ENCODE measurements around the gene PODXL.

DNA sequence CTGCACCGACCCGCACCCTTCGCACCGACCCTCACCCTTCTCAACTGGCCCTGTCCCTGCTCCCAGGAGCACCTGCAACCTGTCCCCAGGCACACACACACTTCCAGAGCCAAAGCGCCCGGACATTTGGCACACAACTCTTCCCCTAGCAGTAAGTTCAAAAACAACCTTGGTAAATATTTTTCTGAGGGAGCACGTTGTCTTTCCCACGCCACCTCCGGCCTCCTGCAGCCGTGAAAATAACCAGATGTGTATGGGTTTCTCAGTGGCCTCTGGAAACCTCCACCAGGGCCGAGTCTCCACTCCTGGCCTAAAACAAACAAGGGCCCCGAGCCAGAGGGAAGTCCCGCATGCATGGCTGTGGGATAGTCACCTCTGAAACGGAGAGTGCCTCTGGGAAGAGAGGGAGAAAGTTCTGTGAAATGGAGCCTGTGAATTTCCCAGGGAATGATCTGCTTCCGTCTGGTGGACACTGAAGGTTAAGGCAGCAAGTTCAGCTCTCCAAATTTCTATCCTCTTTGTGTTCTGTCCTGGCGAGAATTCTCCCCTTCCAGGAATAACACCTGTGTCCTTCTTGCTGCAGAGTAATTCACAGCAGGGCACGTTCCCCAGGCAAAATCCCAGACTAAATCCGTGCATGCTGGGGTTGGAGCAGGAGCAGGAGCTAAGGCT lies 15.8 kb downstream of the PODXL start:
- TF ChIP-seq, protein P1, sequence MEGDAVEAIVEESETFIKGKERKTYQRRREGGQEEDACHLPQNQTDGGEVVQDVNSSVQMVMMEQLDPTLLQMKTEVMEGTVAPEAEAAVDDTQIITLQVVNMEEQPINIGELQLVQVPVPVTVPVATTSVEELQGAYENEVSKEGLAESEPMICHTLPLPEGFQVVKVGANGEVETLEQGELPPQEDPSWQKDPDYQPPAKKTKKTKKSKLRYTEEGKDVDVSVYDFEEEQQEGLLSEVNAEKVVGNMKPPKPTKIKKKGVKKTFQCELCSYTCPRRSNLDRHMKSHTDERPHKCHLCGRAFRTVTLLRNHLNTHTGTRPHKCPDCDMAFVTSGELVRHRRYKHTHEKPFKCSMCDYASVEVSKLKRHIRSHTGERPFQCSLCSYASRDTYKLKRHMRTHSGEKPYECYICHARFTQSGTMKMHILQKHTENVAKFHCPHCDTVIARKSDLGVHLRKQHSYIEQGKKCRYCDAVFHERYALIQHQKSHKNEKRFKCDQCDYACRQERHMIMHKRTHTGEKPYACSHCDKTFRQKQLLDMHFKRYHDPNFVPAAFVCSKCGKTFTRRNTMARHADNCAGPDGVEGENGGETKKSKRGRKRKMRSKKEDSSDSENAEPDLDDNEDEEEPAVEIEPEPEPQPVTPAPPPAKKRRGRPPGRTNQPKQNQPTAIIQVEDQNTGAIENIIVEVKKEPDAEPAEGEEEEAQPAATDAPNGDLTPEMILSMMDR (IDR thresholded peaks at IDR 0.05), result peak in 11 of 12 donors; percentile 20 to 47 (median 36)
- no peak for TF ChIP-seq POLR2A (IDR thresholded peaks at IDR 0.05)

Data from heart left ventricle (tissue), 13 donors.